HepG2 (cell line): Measurements from ENCODE around the gene HIGD1C. TPM values are rescaled to one million over a fixed set of nuclear protein-coding genes. Genes with fewer than 3 reads are reported as not detected.

Experiments
- AKAP8 ChIP-seq: sonication (generic); formaldehyde crosslinking; IDR thresholded peaks from 2 replicates; pipeline ENCODE4 v1.5.1; 2020; ENCODE audit warnings: mild to moderate bottlenecking, missing genetic modification reagents
- CEBPG ChIP-seq: IDR thresholded peaks from 2 replicates; pipeline ENCODE4 v1.6.1; 2016
- CHD2 ChIP-seq: IDR thresholded peaks from 2 replicates; pipeline ENCODE4 v1.6.1; 2011; ENCODE audit warnings: low read depth, low read length, improper control_type of control experiment
- JDP2 ChIP-seq: sonication (generic); formaldehyde crosslinking; IDR thresholded peaks from 2 replicates; pipeline ENCODE4 v1.8.1; 2022; ENCODE audit warnings: missing genetic modification reagents, borderline replicate concordance
- JUNB ChIP-seq: sonication (generic); formaldehyde crosslinking; IDR thresholded peaks from 2 replicates; pipeline ENCODE4 v1.8.0; 2022; ENCODE audit warnings: missing genetic modification reagents, mild to moderate bottlenecking, borderline replicate concordance
- KLF15 ChIP-seq: sonication (generic); formaldehyde crosslinking; IDR thresholded peaks from 2 replicates; pipeline ENCODE4 v1.8.1; 2023; ENCODE audit warnings: borderline replicate concordance, mild to moderate bottlenecking, inconsistent platforms, missing genetic modification reagents, mixed read lengths
- KMT2B ChIP-seq: IDR thresholded peaks from 2 replicates; pipeline ENCODE4 v1.6.1; 2016; ENCODE audit warnings: missing genetic modification reagents, missing compliant biosample characterization
- MYNN ChIP-seq: sonication (generic); formaldehyde crosslinking; IDR thresholded peaks from 2 replicates; pipeline ENCODE4 v1.4.0; 2020; ENCODE audit warnings: mild to moderate bottlenecking, low read depth, missing genetic modification reagents
- NKX3-1 ChIP-seq: sonication (generic); formaldehyde crosslinking; IDR thresholded peaks from 2 replicates; pipeline ENCODE4 v1.5.0; 2020; ENCODE audit warnings: missing genetic modification reagents
- PTBP1 ChIP-seq: fragments of 200-400 bp; formaldehyde crosslinking; IDR thresholded peaks from 2 replicates; pipeline ENCODE4 v1.6.1; 2018; ENCODE audit warnings: low read length, low read depth; ENCODE audit not compliant: poor library complexity, severe bottlenecking
- RFX3 ChIP-seq: IDR thresholded peaks from 2 replicates; pipeline ENCODE4 v1.6.1; 2016; ENCODE audit warnings: missing biosample characterization, missing genetic modification reagents
- ZKSCAN8 ChIP-seq: IDR thresholded peaks from 2 replicates; pipeline ENCODE4 v1.6.1; 2016; ENCODE audit warnings: borderline replicate concordance, missing genetic modification reagents, missing compliant biosample characterization
- ZNF20 ChIP-seq: sonication (generic); formaldehyde crosslinking; IDR thresholded peaks from 2 replicates; pipeline ENCODE4 v1.4.0; 2020; ENCODE audit warnings: mild to moderate bottlenecking, moderate library complexity, missing genetic modification reagents
- ZNF234 ChIP-seq: sonication (generic); formaldehyde crosslinking; conservative IDR thresholded peaks from 2 replicates; pipeline ENCODE4 v1.5.1; 2020; ENCODE audit warnings: mild to moderate bottlenecking, missing genetic modification reagents
- ZNF572 ChIP-seq: sonication (generic); formaldehyde crosslinking; IDR thresholded peaks from 2 replicates; pipeline ENCODE4 v1.5.1; 2020; ENCODE audit warnings: mild to moderate bottlenecking, missing genetic modification reagents
- ZNF616 ChIP-seq: sonication (generic); formaldehyde crosslinking; IDR thresholded peaks from 2 replicates; pipeline ENCODE4 v1.5.0; 2020; ENCODE audit warnings: low read depth, mild to moderate bottlenecking, missing genetic modification reagents
- ZNF724P ChIP-seq: sonication (generic); formaldehyde crosslinking; IDR thresholded peaks from 2 replicates; pipeline ENCODE4 v1.8.0; 2022; ENCODE audit warnings: missing genetic modification reagents, borderline replicate concordance
- ZNF777 ChIP-seq: sonication (generic); formaldehyde crosslinking; IDR thresholded peaks from 2 replicates; pipeline ENCODE4 v1.4.0; 2020; ENCODE audit warnings: missing genetic modification reagents
- ZNF782 ChIP-seq: sonication (generic); formaldehyde crosslinking; IDR thresholded peaks from 2 replicates; pipeline ENCODE4 v1.4.0; 2020; ENCODE audit warnings: missing genetic modification reagents, mild to moderate bottlenecking, borderline replicate concordance
- polyA plus RNA-seq, 8 experiments: library from polyadenylated mRNA; depleted of rRNA in 3 of 8; stranded (reverse) in 7 of 8; unstranded in 1 of 8; fragments of >200 nt; fragmentation: Illumina TruSeq in 4 of 8; extraction: Trizol in 4 of 8; gene quantifications; 2 replicates each; pipeline versions ENCODE4 v1.2.1 to v1.2.3, GENCODE V29; 2011 to 2016; ENCODE audit warnings: low read depth in 4 of 8, missing spikeins in 1 of 8, mixed read lengths in 1 of 8; ENCODE audit not compliant: insufficient read depth in 1 of 8
- total RNA-seq, 5 experiments: library from RNA; depleted of rRNA; stranded (reverse); fragments of >200 nt; fragmentation: Illumina TruSeq; extraction: Trizol; gene quantifications; 2 replicates each; pipeline ENCODE4 v1.2.3, GENCODE V29; 2016; ENCODE audit warnings: low read depth in 1 of 5
- TF ChIP-seq, protein P1 (sequence below): sonication (generic); formaldehyde crosslinking; IDR thresholded peaks from 2 replicates; pipeline ENCODE4 v1.8.0; 2022; ENCODE audit warnings: missing genetic modification reagents, mild to moderate bottlenecking, borderline replicate concordance
- TF ChIP-seq, protein P2 (sequence below): sonication (generic); formaldehyde crosslinking; conservative IDR thresholded peaks from 2 replicates; pipeline ENCODE4 v1.4.0; 2020; ENCODE audit warnings: missing genetic modification reagents
- TF ChIP-seq, protein P3 (sequence below): sonication (generic); formaldehyde crosslinking; IDR thresholded peaks from 2 replicates; pipeline ENCODE4 v1.4.0; 2020; ENCODE audit warnings: missing genetic modification reagents
- TF ChIP-seq, protein P4 (sequence below): sonication (generic); formaldehyde crosslinking; IDR thresholded peaks from 2 replicates; pipeline ENCODE4 v1.4.0; 2020; ENCODE audit warnings: mild to moderate bottlenecking, low read depth, missing genetic modification reagents
- TF ChIP-seq, protein P5 (sequence below): sonication (generic); formaldehyde crosslinking; IDR thresholded peaks from 2 replicates; pipeline ENCODE4 v1.8.1; 2023; ENCODE audit warnings: mild to moderate bottlenecking, inconsistent platforms, moderate library complexity, missing genetic modification reagents, borderline replicate concordance

HIGD1C gene
- total and polyA plus RNA-seq, 2 of the 13 experiments (the other 11 are each of a cell fraction or from before 2014, with no cell fraction given): not detected

DNA sequence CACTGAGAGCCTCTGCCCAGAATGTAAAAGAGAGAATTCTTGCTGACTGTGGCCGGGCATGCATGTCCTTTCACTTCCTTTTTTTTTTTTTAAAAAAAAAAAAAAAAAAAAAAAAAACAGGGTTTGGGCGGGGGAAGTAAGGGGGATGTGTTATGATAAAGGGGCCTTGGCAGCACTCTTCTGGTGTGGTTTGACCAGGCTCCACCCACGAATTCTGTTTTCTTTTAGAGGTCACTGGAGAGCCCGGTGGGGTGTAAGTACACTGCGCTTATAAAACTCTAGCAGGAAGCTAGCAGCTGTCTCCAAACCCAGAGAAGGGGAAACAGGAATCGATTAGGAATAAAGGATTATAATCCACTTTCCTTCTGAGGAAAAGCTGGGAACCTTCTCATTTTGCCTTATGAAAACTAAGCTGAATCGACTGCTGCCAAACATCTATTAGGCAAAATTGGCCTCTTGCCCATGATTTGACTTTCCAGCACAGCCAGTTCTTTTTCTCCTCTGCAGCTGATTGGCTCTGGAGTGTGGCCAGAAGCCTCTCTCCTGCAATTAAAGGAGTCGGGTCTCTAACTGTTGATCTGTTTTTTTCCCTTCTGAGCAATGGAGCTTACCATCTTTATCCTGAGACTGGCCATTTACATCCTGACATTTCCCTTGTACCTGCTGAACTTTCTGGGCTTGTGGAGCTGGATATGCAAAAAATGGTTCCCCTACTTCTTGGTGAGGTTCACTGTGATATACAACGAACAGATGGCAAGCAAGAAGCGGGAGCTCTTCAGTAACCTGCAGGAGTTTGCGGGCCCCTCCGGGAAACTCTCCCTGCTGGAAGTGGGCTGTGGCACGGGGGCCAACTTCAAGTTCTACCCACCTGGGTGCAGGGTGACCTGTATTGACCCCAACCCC is 27.7 kb upstream of the HIGD1C start (continued):
- no peak for TF ChIP-seq MYNN (CRISPR knock-in tag)
- no peak for TF ChIP-seq CHD2
- TF ChIP-seq ZNF724P (CRISPR knock-in tag): no peak
- no peak for TF ChIP-seq JDP2
- TF ChIP-seq PTBP1: no peak
- no peak for TF ChIP-seq AKAP8 (CRISPR knock-in tag)
- TF ChIP-seq ZNF20: no peak
- TF ChIP-seq KMT2B (CRISPR knock-in tag): 0 out of 2 replicates have a peak, but pooled peaks have one; percentile 17
- no peak for TF ChIP-seq NKX3-1
- TF ChIP-seq, protein P1, sequence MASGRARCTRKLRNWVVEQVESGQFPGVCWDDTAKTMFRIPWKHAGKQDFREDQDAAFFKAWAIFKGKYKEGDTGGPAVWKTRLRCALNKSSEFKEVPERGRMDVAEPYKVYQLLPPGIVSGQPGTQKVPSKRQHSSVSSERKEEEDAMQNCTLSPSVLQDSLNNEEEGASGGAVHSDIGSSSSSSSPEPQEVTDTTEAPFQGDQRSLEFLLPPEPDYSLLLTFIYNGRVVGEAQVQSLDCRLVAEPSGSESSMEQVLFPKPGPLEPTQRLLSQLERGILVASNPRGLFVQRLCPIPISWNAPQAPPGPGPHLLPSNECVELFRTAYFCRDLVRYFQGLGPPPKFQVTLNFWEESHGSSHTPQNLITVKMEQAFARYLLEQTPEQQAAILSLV (CRISPR knock-in tag): no peak
- TF ChIP-seq ZNF234 (CRISPR knock-in tag): 0 out of 2 replicates have a peak, but pooled peaks have one; percentile 29
- no peak for TF ChIP-seq KLF15
- TF ChIP-seq ZNF782 (CRISPR knock-in tag): no peak
- no peak for TF ChIP-seq CEBPG (CRISPR knock-in tag)
- TF ChIP-seq JUNB (CRISPR knock-in tag): no peak
- TF ChIP-seq, protein P2, sequence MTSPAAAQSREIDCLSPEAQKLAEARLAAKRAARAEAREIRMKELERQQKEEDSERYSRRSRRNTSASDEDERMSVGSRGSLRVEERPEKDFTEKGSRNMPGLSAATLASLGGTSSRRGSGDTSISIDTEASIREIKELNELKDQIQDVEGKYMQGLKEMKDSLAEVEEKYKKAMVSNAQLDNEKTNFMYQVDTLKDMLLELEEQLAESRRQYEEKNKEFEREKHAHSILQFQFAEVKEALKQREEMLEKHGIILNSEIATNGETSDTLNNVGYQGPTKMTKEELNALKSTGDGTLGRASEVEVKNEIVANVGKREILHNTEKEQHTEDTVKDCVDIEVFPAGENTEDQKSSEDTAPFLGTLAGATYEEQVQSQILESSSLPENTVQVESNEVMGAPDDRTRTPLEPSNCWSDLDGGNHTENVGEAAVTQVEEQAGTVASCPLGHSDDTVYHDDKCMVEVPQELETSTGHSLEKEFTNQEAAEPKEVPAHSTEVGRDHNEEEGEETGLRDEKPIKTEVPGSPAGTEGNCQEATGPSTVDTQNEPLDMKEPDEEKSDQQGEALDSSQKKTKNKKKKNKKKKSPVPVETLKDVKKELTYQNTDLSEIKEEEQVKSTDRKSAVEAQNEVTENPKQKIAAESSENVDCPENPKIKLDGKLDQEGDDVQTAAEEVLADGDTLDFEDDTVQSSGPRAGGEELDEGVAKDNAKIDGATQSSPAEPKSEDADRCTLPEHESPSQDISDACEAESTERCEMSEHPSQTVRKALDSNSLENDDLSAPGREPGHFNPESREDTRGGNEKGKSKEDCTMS (CRISPR knock-in tag): no peak
- TF ChIP-seq ZNF777 (CRISPR knock-in tag): no peak; the same call in 1 of the 2 replicates
- TF ChIP-seq ZNF616: no peak
- TF ChIP-seq, protein P3, sequence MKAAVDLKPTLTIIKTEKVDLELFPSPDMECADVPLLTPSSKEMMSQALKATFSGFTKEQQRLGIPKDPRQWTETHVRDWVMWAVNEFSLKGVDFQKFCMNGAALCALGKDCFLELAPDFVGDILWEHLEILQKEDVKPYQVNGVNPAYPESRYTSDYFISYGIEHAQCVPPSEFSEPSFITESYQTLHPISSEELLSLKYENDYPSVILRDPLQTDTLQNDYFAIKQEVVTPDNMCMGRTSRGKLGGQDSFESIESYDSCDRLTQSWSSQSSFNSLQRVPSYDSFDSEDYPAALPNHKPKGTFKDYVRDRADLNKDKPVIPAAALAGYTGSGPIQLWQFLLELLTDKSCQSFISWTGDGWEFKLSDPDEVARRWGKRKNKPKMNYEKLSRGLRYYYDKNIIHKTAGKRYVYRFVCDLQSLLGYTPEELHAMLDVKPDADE: no peak
- TF ChIP-seq, protein P4, sequence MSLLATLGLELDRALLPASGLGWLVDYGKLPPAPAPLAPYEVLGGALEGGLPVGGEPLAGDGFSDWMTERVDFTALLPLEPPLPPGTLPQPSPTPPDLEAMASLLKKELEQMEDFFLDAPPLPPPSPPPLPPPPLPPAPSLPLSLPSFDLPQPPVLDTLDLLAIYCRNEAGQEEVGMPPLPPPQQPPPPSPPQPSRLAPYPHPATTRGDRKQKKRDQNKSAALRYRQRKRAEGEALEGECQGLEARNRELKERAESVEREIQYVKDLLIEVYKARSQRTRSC (CRISPR knock-in tag): no peak
- TF ChIP-seq ZNF572 (CRISPR knock-in tag): no peak
- TF ChIP-seq ZKSCAN8 (CRISPR knock-in tag): no peak
- TF ChIP-seq, protein P5, sequence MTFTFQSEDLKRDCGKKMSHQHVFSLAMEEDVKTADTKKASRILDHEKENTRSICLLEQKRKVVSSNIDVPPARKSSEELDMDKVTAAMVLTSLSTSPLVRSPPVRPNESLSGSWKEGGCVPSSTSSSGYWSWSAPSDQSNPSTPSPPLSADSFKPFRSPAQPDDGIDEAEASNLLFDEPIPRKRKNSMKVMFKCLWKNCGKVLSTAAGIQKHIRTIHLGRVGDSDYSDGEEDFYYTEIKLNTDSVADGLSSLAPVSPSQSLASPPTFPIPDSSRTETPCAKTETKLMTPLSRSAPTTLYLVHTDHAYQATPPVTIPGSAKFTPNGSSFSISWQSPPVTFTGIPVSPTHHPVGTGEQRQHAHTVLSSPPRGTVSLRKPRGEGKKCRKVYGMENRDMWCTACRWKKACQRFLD (CRISPR knock-in tag): no peak
- no peak for TF ChIP-seq RFX3 (CRISPR knock-in tag)
